ENCODE measurements around the gene THG1L. TPM values are rescaled to one million over a fixed set of nuclear protein-coding genes. Genes with fewer than 3 reads are reported as not detected.

THG1L gene
- total and polyA plus RNA-seq, 2 of the 13 experiments (the other 11 are each of a cell fraction or from before 2014, with no cell fraction given): 16.6 to 17.2 TPM

- no peak for TF ChIP-seq STAT6 (CRISPR knock-in tag; IDR thresholded peaks at IDR 0.05; ENCODE audit: borderline replicate concordance)
- TF ChIP-seq GTF3A (CRISPR knock-in tag; conservative IDR thresholded peaks at IDR 0.05): no peak
- no peak for TF ChIP-seq GFI1 (CRISPR knock-in tag; IDR thresholded peaks at IDR 0.05; ENCODE audit: borderline replicate concordance)
Measured at GRCh38 chr5:157687198-157687554, 44.0 kb upstream of the THG1L start (continued).

GRCh38 chr5:157689942-157690689, 41.1 kb upstream of the THG1L start:
- BruUV-seq (replicated peaks): no TSS peak
- Histone ChIP-seq H2AFZ (ENCODE audit: low read length) (no peak overlapping the region), H3K27ac (ENCODE audit: extremely low read length, insufficient read depth, low read length) (no peak overlapping the region), H3K27me3 (ENCODE audit: control insufficient read depth in 1 of 2, insufficient read depth in 2 of 2, low read length in 2 of 2) (no peaks in the 10 kb centered on the region), H3K4me2 (ENCODE audit: low read depth, low read length) (no peak overlapping the region), H3K4me1 (ENCODE audit: insufficient read depth, low read length) (peaks cover 17% of the 10 kb centered on the region), H3K9me3 (ENCODE audit: low read length) (no peaks in the 10 kb centered on the region), H3K79me2 (ENCODE audit: insufficient read depth, low read length) (no peaks in the 10 kb centered on the region), H4K20me1 (ENCODE audit: insufficient read depth, low read length) (no peaks in the 10 kb centered on the region), H3K36me3 (replicated peaks in 1 of 2; ENCODE audit: control insufficient read depth in 1 of 2, insufficient read depth in 2 of 2, low read length in 2 of 2) (no peaks in the 10 kb centered on the region), H3K4me3 (replicated peaks in 1 of 3; ENCODE audit: insufficient read depth in 1 of 3, low read depth in 2 of 3, low read length in 3 of 3) (no peak overlapping the region), H3K9ac (ENCODE audit: insufficient read depth, low read depth, low read length) (no peak overlapping the region)
- intact Hi-C loops (cut with micrococcal nuclease; ENCODE audit: unreplicated experiment) (no loop called here), in situ Hi-C loops (cut with HindIII; ENCODE audit: extremely low pct_ligation_motif_present, low pct_unique_long_range_greater_than_20kb) (no loop called here)
- ATAC-seq (peak; percentile 79), DNase-seq (ENCODE audit: low spot score) (no peak), FAIRE-seq (no peak)
- ChIA-PET POLR2A (no interaction called here), CTCF (ENCODE audit: low intra/inter-chr PET ratio, low total read pairs) (no interaction called here)
- TF ChIP-seq NAIF1 (CRISPR knock-in tag; IDR thresholded peaks at IDR 0.05; ENCODE audit: borderline replicate concordance): no peak
- TF ChIP-seq SNRNP70 (IDR thresholded peaks at IDR 0.05; ENCODE audit: low read depth, low read length): no peak
- TF ChIP-seq SP1 (IDR thresholded peaks at IDR 0.05): no peak
- no peak for TF ChIP-seq SP1 (CRISPR knock-in tag; IDR thresholded peaks at IDR 0.05)
- no peak for TF ChIP-seq FOSL1 (CRISPR knock-in tag; IDR thresholded peaks at IDR 0.05; ENCODE audit: borderline replicate concordance)
- no peak for TF ChIP-seq THAP11 (CRISPR knock-in tag; IDR thresholded peaks at IDR 0.05)
- 0 out of 2 replicates have a peak, but pooled peaks have one; percentile 49 for TF ChIP-seq SIX1 (CRISPR knock-in tag; IDR thresholded peaks at IDR 0.05; ENCODE audit: borderline replicate concordance)
- no peak for TF ChIP-seq DMAP1 (CRISPR knock-in tag; IDR thresholded peaks at IDR 0.05)
- peak; percentile 27; the same call in 1 of the 2 replicates for TF ChIP-seq ZNF687 (CRISPR knock-in tag; IDR thresholded peaks at IDR 0.05)
- no peak for TF ChIP-seq KMT2B (CRISPR knock-in tag; IDR thresholded peaks at IDR 0.05)
- WGBS (ENCODE audit: low lambda C conversion rate): 87% methylated on average over 37 of the region's 52 CpGs

All from HepG2 (cell line).